NT2/D1 (cell line): ENCODE results near the gene LSM12.

Experiments used
- YY1 ChIP-seq: IDR thresholded peaks from 2 replicates; pipeline ENCODE4 v1.6.1; 2011; ENCODE audit not compliant: insufficient read length, insufficient read depth
- ZNF274 ChIP-seq: IDR thresholded peaks from 2 replicates; pipeline ENCODE4 v1.6.1; 2011; ENCODE audit warnings: mild to moderate bottlenecking, low read depth, low read length

GRCh38 chr17:44109312-44109630 lies 42.8 kb upstream of the LSM12 start:
- TF ChIP-seq YY1: no peak
- TF ChIP-seq ZNF274: no peak
